ENCODE results near the gene TRPC4AP.

The TRPC4AP gene

DNA sequence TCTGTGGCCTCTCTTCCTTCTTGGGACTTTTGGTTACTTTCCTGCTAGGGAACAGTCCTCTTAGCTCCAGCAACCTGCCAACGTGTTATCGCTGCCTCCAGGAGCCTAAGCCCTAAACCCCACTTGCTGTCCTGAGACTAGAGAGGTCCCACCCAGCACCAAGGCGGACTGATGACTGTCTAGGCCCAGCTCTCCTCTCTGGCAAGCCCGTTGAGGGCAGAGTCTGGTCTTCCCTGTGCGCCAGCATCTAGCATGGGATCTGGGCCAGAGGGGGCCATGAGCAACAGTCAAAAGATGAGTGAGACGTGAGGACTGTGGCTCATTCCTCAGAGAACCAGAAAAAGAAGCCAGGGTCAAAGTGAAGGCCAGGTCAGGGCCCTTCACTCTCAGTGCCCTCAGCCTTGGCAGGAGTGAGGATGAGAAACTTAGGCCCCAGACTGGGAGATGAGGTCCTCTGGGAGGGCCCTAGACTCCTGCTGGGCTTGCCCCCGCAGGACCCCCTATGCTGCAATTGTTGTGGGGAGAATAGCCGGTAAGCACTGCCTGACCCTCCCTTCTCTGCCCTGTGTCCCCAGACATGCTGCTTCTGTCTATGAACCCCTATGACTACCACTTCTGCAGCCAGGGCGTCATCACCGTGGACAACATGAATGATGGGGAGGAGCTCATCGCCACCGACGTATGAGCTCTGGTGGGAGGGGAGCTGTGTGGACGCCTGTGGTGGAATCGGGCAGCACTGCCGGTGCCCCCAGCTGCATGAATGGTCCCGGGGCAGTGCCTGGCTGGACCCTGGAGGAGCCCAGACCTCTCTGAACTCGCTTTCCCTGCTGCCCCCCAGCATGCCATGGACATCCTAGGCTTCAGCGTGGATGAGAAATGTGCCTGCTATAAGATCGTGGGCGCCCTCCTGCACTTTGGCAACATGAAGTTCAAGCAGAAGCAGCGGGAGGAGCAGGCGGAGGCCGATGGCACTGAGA is 106.0 kb downstream of the TRPC4AP start:
- DNase-seq (ENCODE audit: low spot score) = no peak

DNA sequence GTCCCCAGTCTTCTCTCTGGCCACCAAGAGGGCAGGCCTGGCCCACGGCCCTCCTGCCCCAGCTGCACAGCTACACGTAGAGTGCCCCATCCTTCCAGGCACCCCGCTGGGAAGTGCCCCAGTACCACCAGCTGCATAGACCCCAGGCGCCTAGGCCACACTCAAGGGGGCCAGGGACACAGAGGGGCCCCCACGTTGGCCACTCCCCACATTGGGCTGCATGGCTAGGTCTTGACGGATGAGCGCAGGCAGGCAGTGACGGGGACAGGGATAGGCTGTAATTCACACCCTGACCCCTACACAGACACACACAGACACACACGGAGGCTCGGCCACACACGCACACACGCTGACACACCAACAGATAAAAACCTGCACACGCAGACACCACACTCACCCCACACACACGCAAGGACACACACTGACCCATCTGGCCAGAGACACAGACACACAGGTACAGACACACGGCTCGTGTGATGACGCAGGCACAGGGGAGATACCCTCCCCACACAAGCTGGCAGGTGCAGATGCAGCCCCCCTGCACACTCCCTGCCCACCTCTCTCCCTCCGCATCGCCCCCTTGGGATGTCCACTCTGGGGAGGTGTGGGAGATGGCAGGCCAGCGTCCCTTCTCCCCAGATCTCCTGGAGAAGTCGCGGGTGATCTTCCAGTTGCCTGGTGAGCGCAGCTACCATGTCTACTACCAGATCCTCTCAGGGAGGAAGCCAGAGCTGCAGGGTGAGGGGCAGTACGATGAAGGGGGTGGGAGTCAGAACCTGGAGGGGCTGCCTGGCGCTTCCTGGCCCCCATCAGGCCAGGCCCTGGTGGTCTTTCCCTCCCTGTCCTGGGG is 106.9 kb downstream of the TRPC4AP start:
- DNase-seq (ENCODE audit: low spot score) = no peak

GRCh38 chr20:34984756-34985261 is 107.8 kb downstream of the TRPC4AP start:
- DNase-seq (ENCODE audit: low spot score) = no peak

DNA sequence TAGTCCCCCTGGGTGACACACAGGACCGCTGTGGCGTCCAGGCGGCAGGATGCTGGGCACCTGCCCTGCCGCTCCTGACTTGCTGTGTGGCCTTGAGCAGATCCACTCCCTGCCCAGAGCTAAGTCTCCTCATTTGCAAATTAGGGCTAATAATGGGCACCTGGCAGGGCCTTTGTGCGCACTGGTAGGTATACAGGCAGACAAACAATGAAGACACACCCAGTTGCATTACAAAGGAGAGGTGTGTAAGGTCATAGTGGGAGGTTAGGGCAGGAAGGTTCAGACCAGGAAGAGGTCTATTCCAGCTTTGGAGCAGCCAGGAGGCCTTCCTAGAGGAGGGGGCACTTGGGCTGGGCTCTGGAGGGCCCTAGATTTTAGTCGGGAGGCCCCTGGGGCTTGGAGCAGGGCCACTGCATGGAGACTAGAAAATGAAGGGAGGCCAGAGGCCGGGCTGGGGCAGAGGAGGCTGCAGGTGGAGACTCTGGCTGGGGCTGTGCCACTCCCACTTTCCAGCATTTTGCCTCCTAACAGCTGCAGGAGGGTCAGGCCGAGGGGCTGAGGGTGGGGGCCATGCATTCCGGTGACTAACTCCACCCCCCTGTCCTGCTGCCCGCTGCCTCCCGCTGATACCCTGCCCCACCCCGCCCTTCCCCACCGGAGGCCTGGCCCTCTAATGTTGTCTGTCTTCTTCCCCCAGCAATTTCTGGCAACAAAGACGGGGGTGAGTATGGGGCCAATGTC is 108.4 kb downstream of the TRPC4AP start:
- DNase-seq (ENCODE audit: low spot score) = no peak

DNA sequence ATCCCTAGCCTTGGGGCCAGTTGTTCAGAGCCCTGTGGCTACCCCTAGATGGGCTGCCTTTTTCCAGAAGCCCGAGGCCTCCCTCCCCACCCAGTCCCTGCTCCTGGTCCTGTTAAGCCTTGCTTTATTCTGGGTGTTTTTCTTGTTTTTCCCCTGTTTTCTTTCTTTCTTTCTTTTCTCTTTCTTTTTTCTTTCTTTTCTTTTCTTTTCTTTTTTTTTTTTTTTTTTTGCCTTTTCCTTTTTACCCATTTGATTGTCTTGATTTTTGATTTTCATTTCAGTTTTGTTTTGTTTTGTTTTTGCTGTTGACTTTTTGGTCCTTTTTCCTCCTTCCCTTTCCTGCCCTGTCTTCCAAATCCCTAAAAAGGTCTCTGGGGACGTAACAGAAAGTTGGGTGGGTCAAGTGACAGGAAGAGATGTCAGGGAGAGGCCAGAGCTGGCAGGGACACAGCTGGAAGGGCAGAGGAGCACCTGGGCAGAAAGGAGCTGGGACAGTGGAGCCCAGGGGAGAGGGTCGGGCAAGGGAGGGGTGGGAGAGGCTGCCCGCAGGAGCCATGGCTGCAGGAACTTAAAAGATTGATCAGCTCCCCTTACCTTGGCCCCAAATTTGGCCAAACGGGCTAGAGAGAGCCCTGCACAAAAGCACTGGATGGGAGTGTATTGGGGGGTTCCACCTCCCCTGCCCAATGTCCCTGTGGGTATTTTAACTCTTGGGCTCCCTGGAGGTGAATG is 109.4 kb downstream of the TRPC4AP start:
- no peak for DNase-seq (ENCODE audit: low spot score)

DNA sequence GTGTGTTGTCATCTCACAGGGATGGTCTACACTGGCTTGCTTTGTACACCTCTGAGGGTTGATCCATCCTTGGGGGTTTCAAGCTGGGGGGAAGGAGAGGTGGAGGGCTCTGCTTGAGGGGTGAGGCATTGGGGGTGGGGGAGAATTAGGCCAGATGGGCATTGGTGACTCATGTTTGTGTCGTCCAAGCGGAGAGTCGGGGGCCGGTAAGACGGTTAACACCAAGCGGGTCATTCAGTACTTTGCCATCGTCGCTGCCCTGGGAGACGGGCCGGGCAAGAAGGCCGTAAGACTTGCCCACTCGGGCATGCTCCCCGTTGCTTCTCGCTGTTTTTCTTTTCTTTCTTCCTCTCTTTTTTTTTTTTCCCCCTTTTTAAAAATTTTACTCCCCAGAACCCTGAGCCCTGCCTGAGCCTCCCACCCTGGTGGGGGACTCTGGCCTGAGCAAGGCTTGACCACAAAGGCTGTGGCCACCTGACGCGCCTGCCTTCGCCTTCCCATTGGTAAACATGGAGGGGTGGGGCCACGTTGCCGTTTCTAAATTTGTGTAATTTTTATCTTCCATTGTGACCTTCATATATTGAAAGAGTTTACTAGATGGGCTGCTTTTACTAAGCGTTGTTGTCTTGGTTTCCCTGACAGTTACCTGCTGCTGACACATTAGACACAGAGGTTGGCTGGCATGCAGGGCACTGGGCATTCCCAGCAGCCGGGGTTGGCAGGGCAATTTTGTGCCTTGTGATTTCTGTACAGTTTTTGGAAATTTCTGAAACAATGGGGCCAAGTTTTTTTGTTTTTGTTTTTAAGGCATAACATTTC is 110.1 kb downstream of the TRPC4AP start:
- DNase-seq (ENCODE audit: low spot score) = no peak

- DNase-seq (ENCODE audit: low spot score) = no peak
Observed at GRCh38 chr20:34980543-34981233, 111.9 kb downstream of the TRPC4AP start.

- DNase-seq (ENCODE audit: low spot score) = no peak
Observed at GRCh38 chr20:34979366-34980153, 113.0 kb downstream of the TRPC4AP start.

DNA sequence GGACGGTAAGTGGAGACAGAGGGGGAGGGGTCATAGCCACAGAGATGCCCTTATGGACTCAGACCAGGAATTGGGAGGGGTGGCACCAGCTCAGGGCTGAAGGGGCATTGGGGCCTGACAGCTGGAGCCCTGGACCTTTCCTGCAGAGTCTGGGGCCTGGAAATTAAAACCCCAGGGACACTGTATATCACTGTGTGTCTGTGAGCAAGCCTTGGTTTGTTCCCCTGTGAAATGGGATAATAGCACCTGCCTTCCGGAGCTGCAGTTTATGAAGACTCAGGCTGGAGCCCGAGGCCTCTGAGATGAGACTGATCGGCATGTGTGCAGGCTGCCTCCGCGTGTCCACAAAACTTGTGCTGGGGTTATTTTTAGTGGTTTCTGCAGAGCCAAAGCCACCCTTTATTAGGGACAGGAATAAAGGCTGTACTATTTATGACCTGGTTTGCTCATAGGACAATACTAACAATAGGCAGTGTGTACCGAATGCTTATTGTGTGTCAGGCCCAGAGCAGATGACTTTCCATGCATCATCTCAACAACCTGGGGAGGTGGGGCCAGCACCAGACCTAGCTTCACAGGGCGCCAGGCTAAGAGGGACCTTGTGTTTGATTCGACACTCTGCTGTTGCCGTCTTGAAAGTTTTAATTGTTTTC is 114.4 kb downstream of the TRPC4AP start:
- no peak for DNase-seq (ENCODE audit: low spot score)

GRCh38 chr20:34977365-34978091 is 115.1 kb downstream of the TRPC4AP start:
- no peak for DNase-seq (ENCODE audit: low spot score)

- no peak for DNase-seq (ENCODE audit: low spot score)
Observed at GRCh38 chr20:34976286-34976685, 116.3 kb downstream of the TRPC4AP start.

DNA sequence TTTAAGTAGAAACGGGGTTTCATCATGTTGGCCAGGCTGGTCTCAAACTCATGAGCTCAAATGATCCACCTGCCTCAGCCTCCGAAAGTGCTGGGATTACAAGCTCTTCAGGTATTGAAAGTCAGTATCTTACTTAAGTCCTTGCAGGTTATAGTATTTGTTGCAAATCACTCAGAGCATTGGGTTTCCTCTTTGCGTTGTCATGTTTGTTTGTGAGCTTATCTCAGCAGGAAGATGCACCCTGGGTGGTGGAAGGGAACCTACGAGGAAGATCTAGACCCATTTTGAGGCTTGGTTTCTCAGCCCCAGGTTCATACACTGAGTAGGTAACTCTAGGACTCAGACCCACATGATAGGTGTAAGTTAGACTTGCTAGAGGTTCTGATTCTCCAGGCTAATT is 118.4 kb downstream of the TRPC4AP start:
- no peak for DNase-seq (ENCODE audit: low spot score)

GRCh38 chr20:34971561-34972235 is 120.9 kb downstream of the TRPC4AP start:
- DNase-seq (ENCODE audit: low spot score) = no peak

GRCh38 chr20:34970846-34971560 is 121.6 kb downstream of the TRPC4AP start:
- no peak for DNase-seq (ENCODE audit: low spot score)

- DNase-seq (ENCODE audit: low spot score) = no peak
Observed at GRCh38 chr20:34970193-34970840, 122.3 kb downstream of the TRPC4AP start.

All from CD4-positive, alpha-beta T cell treated with Interleukin-15 for 4 hours (primary cell).